ENCODE measurements around the gene TMEM89. TPM values are rescaled to one million over a fixed set of nuclear protein-coding genes. Genes with fewer than 3 reads are reported as not detected.
A peak's percentile ranks its signal among the peaks of the same experiment; 100 is the strongest.

The TMEM89 gene
- total RNA-seq, 2 donors from 2014 or later: 0.57 TPM; not detected in 1

- H3K9ac ChIP-seq (ENCODE audit: extremely low read depth, low read length, poor library complexity, severe bottlenecking): no peak overlapping the region
- no peak for TF ChIP-seq CTCF (conservative IDR thresholded peaks at IDR 0.05)
- Mint-ChIP-seq H3K4me3 (no peak overlapping the region), H3K27me3 (ENCODE audit: insufficient read depth) (peaks cover 9% of the 10 kb centered on the region), H3K36me3 (ENCODE audit: low read depth) (peaks cover 33% of the 10 kb centered on the region), H3K4me1 (peaks cover 13% of the 10 kb centered on the region), H3K9me3 (no peaks in the 10 kb centered on the region), H3K27ac (no peak overlapping the region)
- WGBS, 2 experiments (ENCODE audit: insufficient coverage in 1 of 2, insufficient read length in 1 of 2): 79 to 87% methylated on average over 3 to 5 of the region's 5 CpGs
- no peaks in the 10 kb centered on the region for H3K9me3 ChIP-seq (ENCODE audit: control insufficient read depth, low read length)
- peak; percentile 58 for DNase-seq
- H3K36me3 ChIP-seq (ENCODE audit: control insufficient read depth, insufficient read depth, low read length): peaks cover 26% of the 10 kb centered on the region
- H3K27me3 ChIP-seq (ENCODE audit: control insufficient read depth, insufficient read depth, low read length, poor library complexity, severe bottlenecking): peaks cover 17% of the 10 kb centered on the region
- no peaks in the 10 kb centered on the region for H3K4me1 ChIP-seq (ENCODE audit: control insufficient read depth, insufficient read depth, low read length)
- no peak overlapping the region for H3K27ac ChIP-seq (ENCODE audit: low read depth, low read length)
- H3K4me3 ChIP-seq (ENCODE audit: low read length): no peak overlapping the region
These were observed 25.4 kb downstream of the TMEM89 start for GRCh38 chr3:48596157-48596556.

GRCh38 chr3:48595526-48596121 is 25.9 kb downstream of the TMEM89 start:
- peak; percentile 83 for DNase-seq
- Mint-ChIP-seq H3K27me3 (ENCODE audit: insufficient read depth) (peaks cover 9% of the 10 kb centered on the region), H3K4me3 (peak overlapping the region; percentile 45), H3K27ac (no peak overlapping the region), H3K36me3 (ENCODE audit: low read depth) (peaks cover 27% of the 10 kb centered on the region), H3K4me1 (peaks cover 13% of the 10 kb centered on the region), H3K9me3 (no peaks in the 10 kb centered on the region)
- TF ChIP-seq CTCF (conservative IDR thresholded peaks at IDR 0.05): no peak
- Histone ChIP-seq H3K9ac (ENCODE audit: extremely low read depth, low read length, poor library complexity, severe bottlenecking) (no peak overlapping the region), H3K27me3 (ENCODE audit: control insufficient read depth, insufficient read depth, low read length, poor library complexity, severe bottlenecking) (peaks cover 17% of the 10 kb centered on the region), H3K4me1 (ENCODE audit: control insufficient read depth, insufficient read depth, low read length) (no peaks in the 10 kb centered on the region), H3K27ac (ENCODE audit: low read depth, low read length) (no peak overlapping the region), H3K4me3 (ENCODE audit: low read length) (no peak overlapping the region), H3K9me3 (ENCODE audit: control insufficient read depth, low read length) (no peaks in the 10 kb centered on the region), H3K36me3 (ENCODE audit: control insufficient read depth, insufficient read depth, low read length) (peaks cover 21% of the 10 kb centered on the region)
- 32 to 43% methylated on average over 5 to 10 of the region's 10 CpGs for WGBS, 2 experiments (ENCODE audit: insufficient coverage in 1 of 2, insufficient read length in 1 of 2)

GRCh38 chr3:48595075-48595525 is 26.5 kb downstream of the TMEM89 start, which contains the start of gene COL7A1:
TSS of gene COL7A1 (minus strand) at chr3:48595329. CDS start at chr3:48595159, 170 bp downstream.
- TF ChIP-seq CTCF (conservative IDR thresholded peaks at IDR 0.05): no peak
- peak within 1 kb of the TSS; percentile 45 for H3K4me3 Mint-ChIP-seq
- Histone ChIP-seq H3K27me3 (ENCODE audit: control insufficient read depth, insufficient read depth, low read length, poor library complexity, severe bottlenecking) (peaks cover 17% of the 10 kb centered on the region), H3K4me1 (ENCODE audit: control insufficient read depth, insufficient read depth, low read length) (no peaks in the 10 kb centered on the region), H3K27ac (ENCODE audit: low read depth, low read length) (no peak within 1 kb of the TSS), H3K9me3 (ENCODE audit: control insufficient read depth, low read length) (no peaks in the 10 kb centered on the region), H3K9ac (ENCODE audit: extremely low read depth, low read length, poor library complexity, severe bottlenecking) (peak within 1 kb of the TSS; percentile 3), H3K36me3 (ENCODE audit: control insufficient read depth, insufficient read depth, low read length) (peaks cover 16% of the 10 kb centered on the region), H3K4me3 (ENCODE audit: low read length) (no peak within 1 kb of the TSS)
- DNase-seq: no peak
- no peak within 1 kb of the TSS for H3K27ac Mint-ChIP-seq
- peaks cover 9% of the 10 kb centered on the region for H3K27me3 Mint-ChIP-seq (ENCODE audit: insufficient read depth)
- WGBS, 2 experiments (ENCODE audit: insufficient coverage in 1 of 2, insufficient read length in 1 of 2): 19 to 27% methylated on average over 11 to 35 of the region's 35 CpGs
- peaks cover 22% of the 10 kb centered on the region for H3K36me3 Mint-ChIP-seq (ENCODE audit: low read depth)
- H3K4me1 Mint-ChIP-seq: peaks cover 13% of the 10 kb centered on the region
- H3K9me3 Mint-ChIP-seq: no peaks in the 10 kb centered on the region

Measured in endodermal cell (in vitro differentiated cells).